A549 (cell line): ENCODE data around the gene CLSTN2.

Experiments used
- EP300 ChIP-seq, 2 experiments: fragments of >200 bp; sonication (Bioruptor Twin); formaldehyde crosslinking; IDR thresholded peaks; 2 replicates in 1 of 2; 3 replicates in 1 of 2; pipeline ENCODE4 v1.6.1; 2016 to 2017
- POLR2A ChIP-seq: IDR thresholded peaks from 2 replicates; pipeline ENCODE4 v1.6.1; 2012; ENCODE audit warnings: mild to moderate bottlenecking, low read length
- TF ChIP-seq, protein P1 (sequence below): fragments of >200 bp; sonication (Bioruptor Twin); formaldehyde crosslinking; IDR thresholded peaks from 3 replicates; pipeline ENCODE4 v1.5.1; 2016

DNA sequence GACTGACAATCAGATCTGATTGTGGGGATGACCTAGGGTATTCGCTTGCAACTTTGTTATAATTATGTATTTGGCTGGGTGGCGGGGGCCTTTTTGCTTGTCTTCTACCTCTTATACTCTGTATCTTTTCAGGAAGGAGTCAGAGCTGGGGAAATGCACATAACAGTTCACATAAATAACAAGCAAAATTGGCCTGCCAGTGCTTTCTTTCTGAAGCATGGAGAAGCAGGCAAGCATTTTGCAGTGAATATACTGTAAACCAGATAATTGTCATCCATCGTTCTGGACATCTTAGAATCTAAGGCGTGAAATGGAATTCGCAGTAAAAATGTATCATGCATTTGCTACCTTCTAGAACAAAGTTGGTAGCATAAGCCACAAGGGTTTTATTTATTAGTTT lies 227.6 kb downstream of the CLSTN2 start:
- TF ChIP-seq, protein P1, sequence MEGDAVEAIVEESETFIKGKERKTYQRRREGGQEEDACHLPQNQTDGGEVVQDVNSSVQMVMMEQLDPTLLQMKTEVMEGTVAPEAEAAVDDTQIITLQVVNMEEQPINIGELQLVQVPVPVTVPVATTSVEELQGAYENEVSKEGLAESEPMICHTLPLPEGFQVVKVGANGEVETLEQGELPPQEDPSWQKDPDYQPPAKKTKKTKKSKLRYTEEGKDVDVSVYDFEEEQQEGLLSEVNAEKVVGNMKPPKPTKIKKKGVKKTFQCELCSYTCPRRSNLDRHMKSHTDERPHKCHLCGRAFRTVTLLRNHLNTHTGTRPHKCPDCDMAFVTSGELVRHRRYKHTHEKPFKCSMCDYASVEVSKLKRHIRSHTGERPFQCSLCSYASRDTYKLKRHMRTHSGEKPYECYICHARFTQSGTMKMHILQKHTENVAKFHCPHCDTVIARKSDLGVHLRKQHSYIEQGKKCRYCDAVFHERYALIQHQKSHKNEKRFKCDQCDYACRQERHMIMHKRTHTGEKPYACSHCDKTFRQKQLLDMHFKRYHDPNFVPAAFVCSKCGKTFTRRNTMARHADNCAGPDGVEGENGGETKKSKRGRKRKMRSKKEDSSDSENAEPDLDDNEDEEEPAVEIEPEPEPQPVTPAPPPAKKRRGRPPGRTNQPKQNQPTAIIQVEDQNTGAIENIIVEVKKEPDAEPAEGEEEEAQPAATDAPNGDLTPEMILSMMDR: no peak
- TF ChIP-seq EP300 (IDR thresholded peaks at IDR 0.05) (no peak), POLR2A (no peak)
